NOMO-1 (cell line): Measurements from ENCODE around the gene MAGIX.
"Not testable (repeated sequence)": the region's sequence is repeated elsewhere in the genome, so short reads cannot be mapped to it uniquely, and the experiment has no call there.

Experiments used
- DNase-seq, 2 experiments: peaks; one replicate each; lab custom pipeline; 2025; ENCODE audit not compliant: unreplicated experiment in 2 of 2; lab: John Stamatoyannopoulos, UW

Gene MAGIX

DNA sequence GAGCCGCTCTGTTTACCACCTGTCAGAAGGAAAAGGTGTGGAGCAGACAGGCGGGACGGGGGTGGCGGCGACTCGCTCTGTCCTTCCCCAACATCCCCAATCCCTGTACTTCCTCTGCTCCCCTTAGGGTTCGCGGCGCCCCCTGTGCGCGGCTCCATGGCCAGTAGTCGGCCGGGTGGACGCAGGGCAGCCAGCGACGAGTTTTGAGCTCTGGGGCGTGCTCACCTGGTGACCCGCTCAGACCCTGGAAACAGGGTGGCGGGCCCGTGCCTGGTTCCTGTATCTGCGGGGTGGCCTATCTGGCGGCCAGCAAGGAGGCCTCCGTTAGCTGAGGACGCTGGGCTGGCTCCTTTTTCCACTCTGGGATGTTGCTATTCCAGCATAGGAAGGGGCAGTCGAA lies 5.4 kb upstream of the MAGIX start:
- no peak for DNase-seq

DNA sequence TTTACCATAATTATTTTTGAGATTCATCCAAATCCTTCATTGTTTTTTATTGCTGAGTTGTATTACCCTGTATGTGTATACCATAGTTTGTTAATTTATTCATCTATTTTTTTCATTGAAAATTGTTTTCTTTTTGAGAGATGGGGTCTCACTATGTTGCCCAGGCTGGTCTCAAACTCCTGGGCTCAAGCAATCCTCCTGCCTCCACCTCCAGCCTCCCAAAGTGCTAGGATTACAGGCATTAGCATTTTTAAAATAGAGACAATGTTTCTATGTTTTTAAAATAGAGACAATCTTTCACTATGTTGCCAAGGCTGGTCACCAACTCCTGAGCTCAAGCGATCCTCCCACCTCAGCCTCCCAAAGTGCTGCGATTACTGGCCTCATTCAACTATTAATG lies 1.6 kb upstream of the MAGIX start:
- no peak for DNase-seq

DNA sequence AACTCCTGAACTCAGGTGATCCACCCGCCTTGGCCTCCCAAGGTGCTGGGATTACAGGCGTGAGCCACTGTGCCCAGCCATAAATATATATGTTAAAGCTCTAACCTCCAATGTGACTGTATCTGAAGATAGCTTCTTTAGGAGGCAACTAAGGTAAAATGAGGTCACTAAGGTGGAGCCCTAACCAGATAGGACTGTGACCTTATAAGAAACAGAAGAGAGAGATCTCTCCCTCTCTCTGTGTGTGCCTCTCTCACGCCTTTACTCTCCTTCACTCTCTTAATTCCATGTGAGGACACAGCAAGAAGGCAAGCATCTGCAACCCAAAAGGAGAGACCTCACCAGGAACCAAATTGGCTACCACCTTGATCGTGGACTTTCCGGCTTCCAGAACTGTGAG lies 926 bp upstream of the MAGIX start:
- no peak for DNase-seq

- peak; percentile 74 to 78 for DNase-seq
These were observed 1.2 kb downstream of the MAGIX start for GRCh38 chrX:49163555-49164419.

GRCh38 chrX:49164589-49165360 lies 2.2 kb downstream of the MAGIX start:
- DNase-seq, result no peak

DNA sequence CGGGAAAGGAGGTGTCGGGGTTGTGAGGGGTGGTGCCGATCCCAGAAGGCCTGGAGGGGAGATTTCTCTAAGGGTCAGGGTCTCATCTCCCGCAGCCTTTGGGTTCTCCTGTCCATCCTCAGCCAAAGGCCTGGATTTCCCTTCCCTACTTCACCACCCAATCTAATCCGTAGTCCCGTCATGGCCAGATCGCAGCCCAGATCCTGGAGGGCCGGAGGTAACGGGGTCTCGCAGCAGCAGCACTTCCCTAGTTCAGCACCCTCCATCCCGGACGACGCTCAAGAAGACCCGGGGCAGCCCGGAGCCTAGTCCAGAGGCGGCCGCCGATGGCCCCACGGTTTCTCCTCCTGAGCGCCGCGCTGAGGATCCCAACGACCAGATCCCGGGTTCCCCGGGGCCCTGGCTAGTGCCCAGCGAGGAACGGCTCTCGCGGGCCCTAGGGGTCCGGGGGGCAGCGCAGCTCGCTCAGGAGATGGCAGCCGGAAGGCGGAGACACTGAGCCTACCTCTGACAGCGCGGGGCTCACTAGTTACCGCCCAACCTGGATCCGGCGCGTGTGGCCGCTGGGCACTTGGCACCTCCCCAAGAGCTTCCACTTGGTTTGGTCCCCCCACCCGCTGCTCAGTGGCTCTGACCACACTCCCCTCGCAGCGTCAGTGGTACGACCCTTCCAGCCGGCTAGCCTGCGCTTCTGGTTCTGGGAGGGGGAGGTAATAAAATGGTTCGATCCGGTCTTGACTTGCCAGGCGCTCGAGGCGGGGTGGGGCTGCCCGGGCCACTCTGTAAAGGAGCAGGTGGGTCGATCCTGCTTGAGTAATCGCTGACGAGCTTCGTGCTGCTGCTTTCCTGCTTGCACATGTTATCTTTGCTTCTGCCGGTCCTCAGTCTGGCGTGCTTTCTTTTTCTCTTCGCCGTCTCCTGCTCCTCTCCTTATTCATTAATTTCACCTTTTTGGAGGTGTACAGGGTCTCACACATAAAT lies 3.6 kb downstream of the MAGIX start:
- DNase-seq, result peak; percentile 86 to 92

GRCh38 chrX:49166914-49167739 lies 4.6 kb downstream of the MAGIX start:
- DNase-seq, result peak; percentile 78 to 90

DNA sequence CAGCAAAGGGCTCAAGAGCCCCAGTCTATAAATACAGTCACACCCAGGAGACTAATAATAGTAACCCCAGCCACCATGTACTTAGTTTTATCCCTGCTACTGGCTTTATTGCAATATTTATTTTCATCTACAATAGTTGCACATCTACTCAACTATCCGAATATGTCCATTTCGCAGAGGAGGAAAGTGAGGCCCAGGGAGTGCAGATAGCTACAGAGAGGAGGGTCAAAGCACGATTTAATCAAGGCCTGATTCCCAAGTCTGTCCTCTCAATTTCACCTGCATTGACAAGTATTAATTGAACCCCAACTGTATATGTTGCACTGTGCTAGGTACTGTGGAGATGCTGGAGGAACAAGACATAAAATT lies 5.2 kb downstream of the MAGIX start:
- no peak for DNase-seq

DNA sequence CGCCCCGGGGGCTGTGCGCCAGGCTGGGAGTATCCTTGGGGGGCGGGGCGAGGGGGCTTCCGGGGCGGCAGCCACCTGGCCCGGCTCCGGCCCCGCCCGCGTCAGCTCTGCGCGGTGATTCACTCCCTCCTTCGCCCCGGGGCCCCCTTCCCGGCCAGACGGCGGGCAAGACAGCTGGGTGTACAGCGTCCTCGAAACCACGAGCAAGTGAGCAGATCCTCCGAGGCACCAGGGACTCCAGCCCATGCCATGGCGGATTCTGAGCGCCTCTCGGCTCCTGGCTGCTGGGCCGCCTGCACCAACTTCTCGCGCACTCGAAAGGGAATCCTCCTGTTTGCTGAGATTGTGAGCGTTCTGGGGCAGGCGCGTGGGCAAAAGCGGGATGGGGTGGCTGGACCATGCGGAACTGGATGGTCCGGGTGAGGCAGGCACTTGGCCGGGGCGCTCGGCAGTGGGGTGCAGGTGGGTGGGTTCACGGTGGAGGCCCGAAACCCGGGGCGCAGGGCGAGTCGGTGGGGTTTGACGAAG lies 9.3 kb downstream of the MAGIX start, which contains the start of gene PLP2:
TSS of gene PLP2 (plus strand) at position 147 of the 528 bp plus-strand sequence. CDS start at position 250, 103 bp downstream.
- peak; percentile 36 to 41 for DNase-seq

GRCh38 chrX:49172280-49172780 lies 9.8 kb downstream of the MAGIX start:
- DNase-seq, result peak; percentile 73 to 76

GRCh38 chrX:49173544-49173943 lies 11.0 kb downstream of the MAGIX start:
- not testable (repeated sequence) for DNase-seq

GRCh38 chrX:49174723-49175122 lies 12.2 kb downstream of the MAGIX start:
- DNase-seq, result no peak

GRCh38 chrX:49175435-49176274 lies 13.1 kb downstream of the MAGIX start:
- DNase-seq, result no peak

- DNase-seq, result peak; percentile 69 to 82
These were observed 14.1 kb downstream of the MAGIX start for GRCh38 chrX:49176421-49177326.

DNA sequence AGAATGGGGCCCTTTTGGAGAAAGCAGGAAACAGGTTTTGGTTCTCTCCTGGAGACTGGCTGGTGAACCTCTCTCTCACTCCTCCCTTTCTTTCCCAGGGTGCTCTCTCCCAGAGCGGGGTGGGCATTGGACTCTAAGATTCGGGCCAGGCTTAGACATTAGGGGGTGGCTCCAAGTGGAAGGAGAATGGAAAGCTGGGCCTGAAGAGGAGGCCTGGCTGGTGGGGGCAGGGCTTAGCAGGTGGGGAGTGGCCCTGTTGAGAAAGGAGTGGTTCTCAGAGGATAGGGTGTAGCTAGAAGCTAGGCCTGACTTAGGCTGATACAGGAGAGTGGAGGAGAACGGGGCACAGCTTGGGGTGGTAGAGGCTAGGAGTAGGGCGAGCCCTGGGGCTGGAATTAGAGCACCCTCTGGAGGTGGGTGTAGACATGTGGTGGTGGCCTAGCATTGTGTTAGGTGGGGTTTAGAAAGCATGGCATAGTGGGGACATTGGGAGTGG lies 14.8 kb downstream of the MAGIX start:
- peak; percentile 47 to 70 for DNase-seq

- DNase-seq, result no peak
These were observed 15.4 kb downstream of the MAGIX start for GRCh38 chrX:49177873-49178480.

DNA sequence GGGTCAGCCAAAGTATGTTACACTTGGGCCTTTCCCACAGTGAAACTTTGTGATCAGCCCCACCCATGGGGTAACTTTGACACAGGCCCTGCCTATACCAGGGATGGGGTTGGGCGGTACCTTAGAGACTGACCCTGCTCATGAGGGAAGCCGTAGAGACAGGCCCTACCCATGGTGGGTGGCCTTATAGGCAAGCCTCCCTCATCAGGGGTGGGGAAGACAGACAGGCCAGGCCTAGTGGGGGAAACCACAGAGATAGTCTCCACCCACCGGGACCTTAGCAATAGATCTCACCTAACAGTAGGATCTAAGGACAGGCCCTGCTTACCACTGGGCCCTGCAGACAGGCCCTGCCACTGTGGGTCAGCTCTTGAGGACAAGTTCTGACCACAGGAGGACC lies 16.0 kb downstream of the MAGIX start:
- DNase-seq, result no peak
